ENCODE results near the gene PRKCQ.
A peak's percentile ranks its signal among the peaks of the same experiment; 100 is the strongest.
"Not testable (repeated sequence)": the region's sequence is repeated elsewhere in the genome, so short reads cannot be mapped to it uniquely, and the experiment has no call there.

PRKCQ gene

DNA sequence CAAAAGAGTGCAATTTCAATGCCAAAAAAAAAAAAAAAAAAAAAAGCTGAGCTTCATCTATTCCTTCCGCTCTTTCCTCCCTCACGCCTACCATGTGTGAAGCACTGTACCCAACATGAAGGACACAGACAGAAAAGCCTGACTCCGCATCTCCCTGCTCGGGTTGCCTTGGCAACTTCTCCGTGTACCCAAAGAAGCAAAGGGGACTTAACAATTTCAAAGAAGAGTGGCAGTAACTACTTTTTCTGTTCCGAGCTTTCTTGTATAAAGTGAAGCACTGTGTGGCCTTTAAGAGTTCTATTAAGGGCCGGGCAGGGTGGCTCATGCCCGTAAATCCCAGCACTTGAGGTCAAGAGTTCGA, 177.7 kb downstream of the PRKCQ start:
- no peak for DNase-seq

DNA sequence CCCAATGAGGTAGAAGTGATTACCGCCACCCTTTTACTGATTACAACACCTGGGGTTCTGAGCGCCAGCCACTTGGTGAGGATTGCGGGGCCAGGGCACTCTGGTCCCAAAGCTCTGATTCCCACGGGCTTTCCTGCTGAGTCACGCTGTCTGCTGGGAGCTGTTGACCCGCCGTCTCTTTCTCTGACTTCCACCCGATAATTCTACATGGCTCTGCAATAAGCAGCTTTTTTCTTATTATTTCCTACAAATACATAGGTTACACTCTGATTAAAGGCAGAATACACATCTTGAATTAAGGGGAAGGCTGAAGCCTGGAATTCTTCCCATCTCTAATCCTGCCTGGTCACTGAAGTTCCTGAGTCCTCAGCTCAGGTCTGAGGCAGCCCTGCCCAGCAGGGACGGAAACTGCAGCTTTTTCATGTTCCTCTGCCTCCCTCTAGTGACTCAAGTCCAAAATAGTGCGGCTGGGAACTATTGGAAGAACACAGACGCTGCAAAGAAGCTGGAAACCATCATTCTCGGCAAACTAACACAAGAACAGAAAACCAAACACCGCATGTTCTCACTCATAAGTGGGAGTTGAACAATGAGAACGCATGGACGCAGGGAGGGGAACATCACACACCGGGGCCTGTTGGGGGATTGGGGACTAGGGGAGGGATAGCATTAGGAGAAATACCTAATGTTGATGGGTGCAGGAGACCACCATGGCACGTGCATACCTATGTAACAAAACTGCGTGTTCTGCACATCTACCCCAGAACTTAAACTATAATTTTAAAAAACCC, 178.3 kb downstream of the PRKCQ start:
- DNase-seq, result peak; percentile 78

DNA sequence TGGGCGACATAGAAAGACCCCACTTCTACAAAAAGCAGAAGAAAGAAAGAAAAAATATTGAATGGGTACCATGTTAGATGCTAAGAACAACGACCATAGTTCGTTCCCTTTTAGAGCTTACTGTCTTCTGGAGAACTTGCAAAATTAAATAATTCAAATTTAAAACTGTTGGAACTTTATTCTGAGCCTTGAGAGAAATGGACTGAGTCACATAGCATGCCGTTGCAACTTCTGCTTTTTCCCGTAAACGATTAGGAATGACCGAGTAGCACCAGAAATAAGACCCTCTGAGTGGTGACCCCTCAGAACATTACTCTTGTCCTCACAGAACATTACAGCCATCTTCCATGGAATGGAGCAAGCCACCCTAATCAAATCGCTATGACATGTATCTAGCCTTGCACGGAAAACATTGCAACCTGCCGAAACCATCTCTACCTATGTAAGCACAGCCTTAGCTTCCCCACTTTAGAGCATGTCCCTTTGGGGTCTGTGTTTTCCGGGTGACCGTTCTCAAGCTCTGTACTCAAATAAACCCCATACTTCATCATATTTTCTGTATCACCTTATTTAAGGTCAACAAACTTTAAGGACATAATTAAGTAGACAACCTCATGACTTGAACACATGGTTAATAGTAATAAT, 179.1 kb downstream of the PRKCQ start:
- DNase-seq, result no peak

DNA sequence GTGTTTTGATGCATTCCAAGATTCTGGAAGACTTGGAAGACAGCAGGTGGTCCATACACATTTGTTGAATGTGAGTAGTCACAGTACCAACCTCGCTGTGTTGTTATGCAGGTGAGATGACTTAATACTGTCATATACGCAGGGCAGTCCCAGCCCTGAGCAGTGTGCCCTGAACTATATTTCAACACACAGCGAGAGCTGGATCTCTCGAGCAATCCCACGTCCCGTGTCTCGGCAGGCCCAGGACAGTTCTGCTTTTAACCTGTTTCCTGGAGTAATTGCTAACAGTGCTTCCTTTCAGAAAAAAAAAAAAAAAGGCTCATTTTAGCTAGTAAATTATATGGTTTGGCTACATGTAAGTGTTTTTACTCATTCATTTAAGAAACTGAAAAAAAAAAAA, 179.7 kb downstream of the PRKCQ start:
- DNase-seq, result no peak

DNA sequence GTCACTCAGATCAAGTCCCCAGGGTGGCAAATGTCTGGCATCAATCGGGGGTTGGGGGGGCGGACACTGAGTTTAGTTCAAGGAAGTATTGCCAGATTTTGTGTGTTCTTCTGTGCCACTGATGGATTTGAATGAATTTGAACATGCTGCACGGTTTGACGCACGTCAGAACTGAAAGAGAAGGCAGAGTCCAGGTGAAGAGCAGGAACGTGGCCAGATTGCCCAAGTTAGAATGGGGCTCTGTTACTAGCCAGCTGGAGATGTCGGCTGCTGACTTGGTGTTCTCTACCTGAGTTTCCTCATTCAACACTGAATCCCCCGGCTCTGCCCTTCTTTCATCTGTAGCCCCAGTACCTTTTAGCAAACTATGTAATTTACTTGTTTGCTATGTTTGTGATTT, 180.2 kb downstream of the PRKCQ start:
- no peak for DNase-seq

DNA sequence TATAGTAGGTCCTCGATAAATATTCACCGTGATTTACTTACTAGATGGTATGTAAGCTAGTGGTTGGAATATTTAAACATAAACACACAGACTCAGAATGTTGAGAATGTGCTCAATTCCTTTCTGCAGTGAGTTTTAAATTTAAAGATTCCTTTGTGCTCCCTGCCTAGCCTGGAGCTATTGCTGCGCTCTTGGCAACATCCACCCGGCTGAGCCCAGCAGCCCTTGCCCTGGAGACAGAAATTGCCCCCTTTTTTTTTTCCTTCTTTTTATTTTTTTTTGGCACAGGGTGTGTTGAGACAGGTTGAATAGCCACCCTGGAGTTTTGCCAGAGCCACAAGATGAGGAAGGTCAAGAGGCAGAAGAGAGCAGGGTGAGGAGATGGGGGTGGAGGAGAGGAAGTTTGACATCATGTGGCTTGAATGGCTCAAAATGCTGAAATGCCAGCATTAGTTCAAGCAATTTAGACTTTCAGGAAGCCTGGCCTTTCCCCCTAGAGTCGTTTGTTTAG, 180.8 kb downstream of the PRKCQ start:
- no peak for DNase-seq

DNA sequence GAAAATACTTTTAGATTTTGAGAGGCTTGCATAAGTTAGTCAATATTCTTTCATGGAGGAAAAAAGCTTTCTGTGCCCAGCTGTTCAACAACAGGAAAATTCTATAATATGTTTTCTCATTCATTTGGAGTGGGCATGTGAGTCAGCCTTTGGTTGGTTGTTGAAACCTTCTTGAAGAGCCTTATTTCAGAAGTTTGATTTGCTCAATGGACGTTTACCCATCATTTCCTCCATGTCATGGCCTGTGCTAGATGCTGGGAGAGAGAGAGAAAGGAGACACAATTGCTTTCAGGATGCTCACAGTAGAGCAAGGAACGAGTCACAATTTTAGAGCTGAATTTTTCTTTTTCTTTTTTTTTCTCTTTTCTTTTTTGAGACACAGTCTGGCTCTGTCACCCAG, 181.7 kb downstream of the PRKCQ start:
- no peak for DNase-seq

DNA sequence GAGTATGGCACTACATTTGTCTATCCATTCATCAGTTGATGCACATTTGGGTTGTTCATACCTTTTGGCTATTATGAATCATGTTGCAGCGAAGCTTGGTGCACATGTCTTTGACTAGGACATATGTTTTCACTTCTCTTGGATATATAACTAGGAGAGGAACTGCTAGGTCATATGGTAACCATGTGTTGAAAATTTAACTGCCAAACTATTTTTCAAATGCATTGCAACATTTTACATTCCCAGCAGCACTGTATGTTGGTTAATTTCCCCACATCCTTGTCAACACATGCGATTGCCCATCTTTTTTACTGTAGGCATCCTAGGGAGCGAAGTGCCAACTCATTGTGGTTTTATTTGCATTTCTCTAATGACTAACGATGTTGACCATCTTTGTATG, 183.4 kb downstream of the PRKCQ start:
- DNase-seq, result no peak

DNA sequence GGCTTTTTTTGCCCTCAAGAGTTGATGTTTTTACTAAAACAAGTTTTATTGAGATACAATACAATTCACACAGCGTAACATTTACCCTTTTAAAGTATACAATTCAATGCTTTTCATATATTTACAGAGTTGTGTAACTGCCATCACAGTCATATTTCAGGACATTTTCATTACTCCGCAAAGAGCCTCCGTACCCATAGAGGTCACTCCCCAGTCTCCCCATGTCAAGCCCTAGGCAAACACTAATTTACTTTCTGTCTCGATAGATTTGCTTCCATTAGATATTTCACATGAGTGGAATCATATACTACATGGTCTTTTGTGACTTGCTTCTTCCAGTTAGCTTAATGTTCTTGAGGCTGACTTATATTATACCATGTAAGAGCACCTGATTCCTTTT, 183.8 kb downstream of the PRKCQ start:
- DNase-seq, result no peak

DNA sequence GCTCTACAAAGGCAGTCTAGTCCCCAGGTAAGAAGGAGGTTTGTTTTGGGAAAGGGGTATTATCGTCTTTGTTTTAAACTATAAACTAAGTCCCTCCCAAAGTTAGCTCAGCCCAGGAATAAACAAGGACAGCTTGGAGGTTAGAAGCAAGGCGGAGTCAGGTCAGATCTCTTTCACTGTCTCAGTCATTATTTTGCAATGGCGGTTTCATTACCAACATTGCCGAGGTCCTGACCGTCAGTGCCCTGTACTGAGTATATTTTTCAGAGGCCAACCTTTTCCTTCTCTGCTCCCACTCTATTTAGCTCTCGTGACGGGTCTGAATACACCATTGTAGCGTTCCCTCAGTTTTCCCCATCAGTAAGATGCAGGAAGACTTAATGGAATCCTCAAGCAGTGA, 184.5 kb downstream of the PRKCQ start:
- DNase-seq, result no peak

DNA sequence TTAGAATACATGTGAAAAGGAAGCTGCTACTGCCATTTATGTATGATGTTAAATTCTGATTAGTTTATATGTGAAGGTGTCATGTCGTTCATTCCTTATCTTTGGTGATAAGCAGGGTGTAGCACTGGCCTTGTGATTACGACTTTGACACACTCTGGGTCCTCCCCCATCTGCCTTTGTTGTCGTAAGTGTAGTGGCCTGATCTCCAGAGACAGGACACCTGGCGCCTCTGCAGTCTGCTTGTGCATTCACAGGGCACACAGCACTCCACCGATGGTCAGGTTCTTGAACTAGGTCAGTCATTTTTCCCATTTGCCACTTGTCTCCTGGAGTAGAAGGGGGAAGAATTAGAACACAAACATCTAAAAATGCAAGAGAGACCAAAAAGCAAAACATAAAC, 186.0 kb downstream of the PRKCQ start:
- no peak for DNase-seq

DNA sequence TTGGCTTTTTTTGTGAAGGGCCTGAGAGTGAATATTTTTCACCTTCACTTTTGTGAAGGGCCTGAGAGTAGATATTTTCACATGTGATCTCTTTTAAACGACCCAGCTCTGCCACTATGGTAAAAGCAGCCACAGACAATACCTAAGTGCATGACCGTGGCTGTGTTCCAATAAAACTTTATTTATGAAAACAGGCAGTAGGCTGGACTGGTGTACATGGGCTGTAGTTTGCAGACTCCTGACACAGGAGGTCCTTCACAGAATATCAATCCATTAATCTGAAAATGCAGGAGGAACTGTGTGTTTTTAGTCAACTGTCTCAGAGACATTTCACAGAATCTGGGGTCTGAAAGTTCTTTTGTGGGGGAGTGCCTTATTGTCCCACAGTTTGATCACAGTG, 186.9 kb downstream of the PRKCQ start:
- no peak for DNase-seq

DNA sequence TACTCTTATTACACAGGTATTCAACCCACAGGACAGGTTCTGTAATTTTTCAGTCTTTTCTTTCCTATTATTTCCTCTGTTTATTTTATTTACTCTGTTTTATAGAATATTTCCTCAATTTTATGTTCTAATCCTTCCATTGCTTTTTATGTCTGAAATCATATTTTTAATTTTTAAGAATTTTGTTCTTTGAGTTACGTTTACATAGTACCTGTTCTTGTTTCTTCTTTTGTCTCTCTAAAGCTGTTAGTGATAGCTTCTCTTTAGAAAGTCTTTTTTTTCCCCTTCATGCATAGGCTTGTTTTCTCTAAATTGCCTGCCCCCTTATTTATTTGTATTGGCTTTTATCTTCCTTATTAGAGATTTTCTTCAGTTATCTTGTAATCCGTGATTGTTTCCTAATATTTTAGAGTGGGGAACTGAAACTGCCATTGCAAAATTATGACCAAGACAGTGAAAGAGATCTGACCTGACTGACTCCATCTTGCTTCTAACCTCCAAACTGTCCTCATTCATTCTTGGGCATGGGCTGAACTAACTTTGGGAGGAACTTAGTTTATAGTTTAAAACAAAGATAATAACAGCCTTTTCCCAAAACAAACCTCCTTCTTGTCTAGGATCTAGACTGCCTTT, 189.7 kb downstream of the PRKCQ start:
- DNase-seq, result no peak

DNA sequence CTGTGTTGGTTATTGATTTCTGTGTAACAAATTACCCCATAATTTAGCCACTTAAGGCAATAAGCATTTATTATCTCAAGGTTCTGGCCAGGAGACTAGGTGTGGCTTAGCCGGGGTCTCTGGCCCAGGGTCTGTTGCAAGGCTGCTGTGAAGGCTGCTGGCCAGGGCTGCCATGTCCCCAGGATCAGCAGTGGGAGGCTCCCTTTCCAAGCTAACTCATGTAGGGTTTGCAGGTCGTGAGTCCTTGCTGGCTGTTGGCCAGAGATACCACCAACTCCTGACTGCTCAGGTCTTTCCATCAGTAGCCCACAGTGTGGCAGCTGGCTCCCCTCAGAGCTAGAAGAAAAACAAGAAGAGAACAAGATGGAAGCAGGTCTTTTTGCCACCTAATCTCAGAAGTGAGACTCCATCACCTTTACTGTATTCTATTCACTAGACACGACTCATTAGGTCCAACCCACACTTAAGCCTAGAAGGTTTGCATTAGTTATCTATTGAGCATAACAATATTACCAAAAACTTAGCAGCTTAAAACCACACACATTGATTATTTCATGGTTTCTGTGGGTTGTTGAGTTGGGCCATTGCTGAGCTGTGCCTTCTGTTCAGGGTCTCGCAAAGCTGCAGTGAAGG, 191.7 kb downstream of the PRKCQ start:
- no peak for DNase-seq

DNA sequence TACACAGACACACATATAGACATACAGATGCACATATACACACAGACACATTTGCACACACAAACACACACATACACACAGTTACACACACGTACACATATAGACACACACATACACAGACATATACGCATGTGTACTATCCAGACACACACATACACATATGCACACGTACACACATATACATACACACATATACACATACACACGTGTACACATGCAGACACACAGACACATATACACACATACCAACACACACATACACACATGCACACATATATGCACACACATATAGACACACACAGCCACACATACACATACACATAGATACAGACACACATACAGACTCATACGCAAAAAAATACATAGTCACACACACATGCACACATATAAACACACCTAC, 193.1 kb downstream of the PRKCQ start:
- DNase-seq, result no peak

DNA sequence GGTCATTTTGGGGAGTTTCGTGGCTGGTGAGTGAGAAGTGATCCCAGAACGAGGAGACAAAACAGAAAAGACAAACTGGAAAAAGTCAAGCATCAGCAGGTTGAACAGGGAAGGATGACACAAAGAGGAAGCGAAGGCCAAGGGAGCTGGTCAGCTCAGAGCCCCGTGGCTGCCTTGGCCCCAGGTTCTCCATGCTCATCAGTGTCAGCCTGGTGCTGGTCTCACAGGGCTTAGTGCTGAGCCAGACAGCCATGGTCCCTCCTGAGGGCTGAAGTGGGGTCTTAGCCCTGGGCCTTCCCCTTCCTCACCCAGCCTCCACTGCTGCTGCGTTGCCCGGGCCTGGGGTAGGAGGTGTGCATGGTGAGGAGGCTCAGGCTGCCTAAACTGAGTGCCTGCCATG, 193.7 kb downstream of the PRKCQ start:
- no peak for DNase-seq

DNA sequence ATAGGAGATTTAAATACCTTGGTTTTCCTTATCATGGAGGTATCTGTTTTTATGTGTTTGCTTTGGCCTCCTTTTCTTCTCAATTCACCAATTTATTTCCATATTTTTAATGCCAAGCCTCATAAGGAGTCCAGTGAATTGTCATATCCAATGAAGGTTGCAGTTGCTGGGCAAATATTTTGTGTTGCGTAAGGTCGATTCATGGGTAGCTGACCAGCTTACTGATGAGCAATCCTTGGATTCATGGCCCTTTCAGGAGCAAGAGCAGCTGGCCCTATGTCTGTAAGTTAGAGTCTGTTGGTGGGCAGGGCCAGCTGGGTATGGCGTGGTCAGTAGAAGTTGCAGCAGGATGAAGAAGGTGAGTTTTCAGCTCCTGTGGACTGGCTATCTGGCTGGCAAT, 194.4 kb downstream of the PRKCQ start:
- DNase-seq, result no peak

DNA sequence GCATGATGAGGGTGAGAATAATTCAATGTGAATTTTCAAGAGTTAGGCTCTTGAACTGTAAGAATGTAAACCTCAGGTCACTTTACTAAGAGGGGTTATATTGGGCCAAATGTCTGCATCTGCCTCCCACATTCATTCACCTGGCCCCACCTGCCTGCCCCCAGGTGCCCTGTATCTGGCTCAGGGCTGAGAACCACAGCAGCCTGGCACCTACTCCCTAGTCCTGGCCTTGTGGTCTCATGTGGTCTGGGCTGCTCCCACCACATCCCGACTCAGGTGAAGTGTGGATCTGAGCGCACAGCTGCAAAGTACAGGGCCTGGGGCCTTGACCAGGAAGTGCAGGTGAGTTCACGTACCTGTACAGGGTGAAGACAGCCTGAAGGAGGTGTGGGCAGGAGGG, 195.2 kb downstream of the PRKCQ start:
- DNase-seq, result no peak

DNA sequence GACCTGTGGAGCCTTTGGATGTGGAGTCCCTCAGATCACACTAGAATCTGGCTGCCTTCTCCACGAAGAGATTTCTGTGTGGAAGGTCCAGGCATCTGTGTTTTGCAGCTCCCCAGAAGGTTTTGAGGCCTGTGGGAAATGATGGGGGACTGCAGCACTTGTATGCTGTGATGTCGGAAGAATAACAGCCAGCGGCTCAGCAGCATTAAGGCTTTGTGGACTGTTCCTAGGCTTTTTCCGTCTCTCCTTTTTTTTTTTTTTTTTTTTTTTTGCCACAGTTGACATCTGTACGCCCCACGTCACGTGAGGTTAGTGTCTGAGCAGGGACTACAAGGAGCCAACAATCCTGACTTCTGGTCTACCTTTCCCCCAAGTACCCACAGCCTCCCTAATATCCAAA, 196.0 kb downstream of the PRKCQ start:
- no peak for DNase-seq

DNA sequence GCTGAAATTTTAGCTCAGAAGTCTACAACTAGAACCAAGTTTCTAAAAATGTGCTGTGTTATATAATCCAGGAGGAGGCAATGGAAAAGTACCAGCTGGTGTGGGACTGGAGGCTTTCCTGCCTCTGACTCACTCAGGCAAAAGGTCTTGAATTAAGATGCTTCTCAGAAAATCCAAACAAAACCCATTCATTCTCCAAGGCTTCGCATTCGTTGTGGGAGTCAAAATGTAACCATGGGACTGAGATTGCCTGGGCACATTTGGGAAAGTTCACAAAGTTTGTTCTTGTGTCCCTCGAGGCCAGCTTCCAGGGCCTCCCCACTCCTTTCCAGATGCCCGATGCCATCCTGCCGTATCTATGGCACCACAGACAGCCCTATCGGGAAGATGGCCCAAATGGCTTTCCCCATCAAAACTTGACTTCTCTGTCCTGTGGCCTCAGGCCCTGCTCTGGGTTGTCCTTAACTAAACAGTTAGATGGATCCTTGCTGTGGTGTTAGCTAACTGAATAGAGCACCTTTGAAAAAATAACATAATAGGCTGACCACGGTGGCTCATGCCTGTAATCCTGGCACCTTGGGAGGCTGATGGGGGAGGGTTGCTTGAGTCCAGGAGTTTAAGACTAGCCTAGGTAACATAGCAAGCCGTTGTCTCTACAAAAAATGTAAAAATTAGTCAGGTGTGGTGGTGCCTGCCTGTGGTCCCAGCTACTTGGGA, 196.8 kb downstream of the PRKCQ start:
- no peak for DNase-seq

DNA sequence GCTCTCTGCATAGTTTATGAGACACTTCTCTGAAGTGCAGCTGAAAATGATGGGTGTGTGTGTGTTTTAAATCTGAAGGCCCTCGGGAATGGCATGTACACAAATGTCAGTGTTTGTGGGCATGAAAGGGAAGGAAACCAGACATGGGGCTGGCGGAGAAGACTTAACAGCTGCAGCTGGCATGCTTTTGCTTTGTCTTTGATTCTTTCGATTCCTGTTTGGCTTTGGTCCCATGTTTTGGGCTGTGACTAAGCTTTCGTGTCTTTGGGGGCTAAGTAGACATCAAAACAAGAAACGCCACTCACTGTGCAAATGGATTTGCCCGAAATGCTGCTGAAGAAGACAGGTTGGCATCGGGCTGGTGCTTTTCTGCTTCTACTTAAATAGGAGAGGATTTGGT, 198.0 kb downstream of the PRKCQ start:
- peak; percentile 15 for DNase-seq

DNA sequence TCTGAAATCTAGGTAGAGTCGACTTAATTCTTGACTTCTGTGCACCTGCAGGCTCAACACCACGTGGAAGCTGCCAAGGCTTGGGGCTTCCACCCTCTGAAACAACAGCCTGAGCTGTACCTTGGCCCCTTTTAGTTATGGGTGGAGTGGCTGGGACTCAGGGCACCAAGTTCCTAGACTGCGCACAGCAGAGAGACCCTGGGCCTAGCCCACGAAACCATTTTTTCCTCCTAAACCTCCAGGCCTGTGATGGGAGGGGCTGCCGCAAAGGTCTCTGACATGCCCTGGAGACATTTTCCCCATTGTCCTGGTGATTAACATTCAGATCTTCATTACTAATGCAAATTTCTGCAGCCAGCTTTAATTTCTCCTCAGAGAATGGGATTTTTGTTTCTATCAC, 199.6 kb downstream of the PRKCQ start:
- not testable (repeated sequence) for DNase-seq

Data from CD4-positive, alpha-beta T cell treated with Interleukin-10 for 1 hour (primary cell).